HepG2 (cell line): ENCODE results near the gene REPIN1. TPM values are rescaled to one million over a fixed set of nuclear protein-coding genes. Genes with fewer than 3 reads are reported as not detected.
A peak's percentile ranks its signal among the peaks of the same experiment; 100 is the strongest.

Experiments
- EHMT2 ChIP-seq: fragments of 200-600 bp; sonication (generic); IDR thresholded peaks from 2 replicates; pipeline ENCODE4 v1.7.0; 2017; ENCODE audit warnings: antibody characterized with exemption, low read depth, low read length, borderline replicate concordance
- EP300 ChIP-seq, 3 experiments: sonication (generic) in 1 of 3; formaldehyde crosslinking in 1 of 3; IDR thresholded peaks; 2 replicates each; pipeline versions ENCODE4 v1.5.1 to v1.6.1; 2011 to 2020; ENCODE audit warnings: low read depth in 2 of 3, low read length in 2 of 3, borderline replicate concordance in 1 of 3, improper control_type of control experiment in 1 of 3, mild to moderate bottlenecking in 1 of 3, missing genetic modification reagents in 1 of 3, moderate library complexity in 1 of 3
- JDP2 ChIP-seq: sonication (generic); formaldehyde crosslinking; IDR thresholded peaks from 2 replicates; pipeline ENCODE4 v1.8.1; 2022; ENCODE audit warnings: missing genetic modification reagents, borderline replicate concordance
- NFE2 ChIP-seq: sonication (generic); formaldehyde crosslinking; IDR thresholded peaks from 2 replicates; pipeline ENCODE4 v1.4.0; 2020; ENCODE audit warnings: missing genetic modification reagents
- NFE2L1 ChIP-seq: sonication (generic); formaldehyde crosslinking; IDR thresholded peaks from 2 replicates; pipeline ENCODE4 v1.4.0; 2020; ENCODE audit warnings: missing genetic modification reagents, mild to moderate bottlenecking, borderline replicate concordance
- NFIB ChIP-seq: sonication (generic); formaldehyde crosslinking; IDR thresholded peaks from 2 replicates; pipeline ENCODE4 v1.9.0; 2021; ENCODE audit warnings: missing genetic modification reagents, mild to moderate bottlenecking, borderline replicate concordance
- PHF8 ChIP-seq: sonication (generic); formaldehyde crosslinking; IDR thresholded peaks from 2 replicates; pipeline ENCODE4 v1.5.0; 2020; ENCODE audit warnings: missing genetic modification reagents
- RELA ChIP-seq: sonication (generic); formaldehyde crosslinking; IDR thresholded peaks from 2 replicates; pipeline ENCODE4 v1.4.0; 2020; ENCODE audit warnings: missing genetic modification reagents
- SRSF9 ChIP-seq: fragments of 200-400 bp; formaldehyde crosslinking; IDR thresholded peaks from 2 replicates; pipeline ENCODE4 v1.6.1; 2018; ENCODE audit warnings: borderline replicate concordance, mild to moderate bottlenecking, low read depth, low read length; ENCODE audit not compliant: insufficient read depth, poor library complexity, severe bottlenecking
- ZIK1 ChIP-seq: sonication (generic); formaldehyde crosslinking; IDR thresholded peaks from 2 replicates; pipeline ENCODE4 v1.5.0; 2020; ENCODE audit warnings: mild to moderate bottlenecking, low read depth, missing genetic modification reagents, borderline replicate concordance
- ZNF224 ChIP-seq: sonication (generic); formaldehyde crosslinking; IDR thresholded peaks from 2 replicates; pipeline ENCODE4 v1.5.0; 2020; ENCODE audit warnings: mild to moderate bottlenecking, missing genetic modification reagents
- ZNF260 ChIP-seq: sonication (generic); formaldehyde crosslinking; IDR thresholded peaks from 2 replicates; pipeline ENCODE4 v1.4.0; 2020; ENCODE audit warnings: missing genetic modification reagents, low read depth, mild to moderate bottlenecking, borderline replicate concordance
- ZNF441 ChIP-seq: sonication (generic); formaldehyde crosslinking; IDR thresholded peaks from 2 replicates; pipeline ENCODE4 v1.7.0; 2021; ENCODE audit warnings: missing genetic modification reagents, borderline replicate concordance
- ZNF549 ChIP-seq: sonication (generic); formaldehyde crosslinking; IDR thresholded peaks from 2 replicates; pipeline ENCODE4 v1.5.0; 2020; ENCODE audit warnings: missing genetic modification reagents
- ZNF674 ChIP-seq: sonication (generic); formaldehyde crosslinking; IDR thresholded peaks from 2 replicates; pipeline ENCODE4 v1.5.0; 2020; ENCODE audit warnings: low read depth, mild to moderate bottlenecking, missing genetic modification reagents
- polyA plus RNA-seq, 8 experiments: library from polyadenylated mRNA; depleted of rRNA in 3 of 8; stranded (reverse) in 7 of 8; unstranded in 1 of 8; fragments of >200 nt; fragmentation: Illumina TruSeq in 4 of 8; extraction: Trizol in 4 of 8; gene quantifications; 2 replicates each; pipeline versions ENCODE4 v1.2.1 to v1.2.3, GENCODE V29; 2011 to 2016; ENCODE audit warnings: low read depth in 4 of 8, missing spikeins in 1 of 8, mixed read lengths in 1 of 8; ENCODE audit not compliant: insufficient read depth in 1 of 8
- total RNA-seq, 5 experiments: library from RNA; depleted of rRNA; stranded (reverse); fragments of >200 nt; fragmentation: Illumina TruSeq; extraction: Trizol; gene quantifications; 2 replicates each; pipeline ENCODE4 v1.2.3, GENCODE V29; 2016; ENCODE audit warnings: low read depth in 1 of 5
- TF ChIP-seq, protein P1 (sequence below): sonication (generic); formaldehyde crosslinking; IDR thresholded peaks from 2 replicates; pipeline ENCODE4 v1.4.0; 2020; ENCODE audit warnings: missing genetic modification reagents, borderline replicate concordance
- TF ChIP-seq, protein P2 (sequence below): sonication (generic); formaldehyde crosslinking; IDR thresholded peaks from 2 replicates; pipeline ENCODE4 v1.9.0; 2021; ENCODE audit warnings: missing genetic modification reagents, borderline replicate concordance
- TF ChIP-seq, protein P3 (sequence below): IDR thresholded peaks from 2 replicates; pipeline ENCODE4 v1.6.1; 2016; ENCODE audit warnings: missing biosample characterization, missing genetic modification reagents, low read depth

The REPIN1 gene
- total and polyA plus RNA-seq, 2 of the 13 experiments (the other 11 are each of a cell fraction or from before 2014, with no cell fraction given): 69.9 to 108 TPM

GRCh38 chr7:150322833-150323681 is 45.6 kb upstream of the REPIN1 start, which contains the start of the genes ACTR3C and LRRC61 (continued):
- peak in 1 of 2 experiments; percentile 35; a peak in 1 of 4 replicates for TF ChIP-seq EP300 (IDR thresholded peaks at IDR 0.05; ENCODE audit: low read depth in 2 of 2, low read length in 2 of 2)
- TF ChIP-seq EP300 (CRISPR knock-in tag; IDR thresholded peaks at IDR 0.05; ENCODE audit: borderline replicate concordance): peak; percentile 51
- TF ChIP-seq ZNF674 (CRISPR knock-in tag): 0 out of 2 replicates have a peak, but pooled peaks have one; percentile 43
- TF ChIP-seq RELA (CRISPR knock-in tag): 0 out of 2 replicates have a peak, but pooled peaks have one; percentile 62
- TF ChIP-seq, protein P1, sequence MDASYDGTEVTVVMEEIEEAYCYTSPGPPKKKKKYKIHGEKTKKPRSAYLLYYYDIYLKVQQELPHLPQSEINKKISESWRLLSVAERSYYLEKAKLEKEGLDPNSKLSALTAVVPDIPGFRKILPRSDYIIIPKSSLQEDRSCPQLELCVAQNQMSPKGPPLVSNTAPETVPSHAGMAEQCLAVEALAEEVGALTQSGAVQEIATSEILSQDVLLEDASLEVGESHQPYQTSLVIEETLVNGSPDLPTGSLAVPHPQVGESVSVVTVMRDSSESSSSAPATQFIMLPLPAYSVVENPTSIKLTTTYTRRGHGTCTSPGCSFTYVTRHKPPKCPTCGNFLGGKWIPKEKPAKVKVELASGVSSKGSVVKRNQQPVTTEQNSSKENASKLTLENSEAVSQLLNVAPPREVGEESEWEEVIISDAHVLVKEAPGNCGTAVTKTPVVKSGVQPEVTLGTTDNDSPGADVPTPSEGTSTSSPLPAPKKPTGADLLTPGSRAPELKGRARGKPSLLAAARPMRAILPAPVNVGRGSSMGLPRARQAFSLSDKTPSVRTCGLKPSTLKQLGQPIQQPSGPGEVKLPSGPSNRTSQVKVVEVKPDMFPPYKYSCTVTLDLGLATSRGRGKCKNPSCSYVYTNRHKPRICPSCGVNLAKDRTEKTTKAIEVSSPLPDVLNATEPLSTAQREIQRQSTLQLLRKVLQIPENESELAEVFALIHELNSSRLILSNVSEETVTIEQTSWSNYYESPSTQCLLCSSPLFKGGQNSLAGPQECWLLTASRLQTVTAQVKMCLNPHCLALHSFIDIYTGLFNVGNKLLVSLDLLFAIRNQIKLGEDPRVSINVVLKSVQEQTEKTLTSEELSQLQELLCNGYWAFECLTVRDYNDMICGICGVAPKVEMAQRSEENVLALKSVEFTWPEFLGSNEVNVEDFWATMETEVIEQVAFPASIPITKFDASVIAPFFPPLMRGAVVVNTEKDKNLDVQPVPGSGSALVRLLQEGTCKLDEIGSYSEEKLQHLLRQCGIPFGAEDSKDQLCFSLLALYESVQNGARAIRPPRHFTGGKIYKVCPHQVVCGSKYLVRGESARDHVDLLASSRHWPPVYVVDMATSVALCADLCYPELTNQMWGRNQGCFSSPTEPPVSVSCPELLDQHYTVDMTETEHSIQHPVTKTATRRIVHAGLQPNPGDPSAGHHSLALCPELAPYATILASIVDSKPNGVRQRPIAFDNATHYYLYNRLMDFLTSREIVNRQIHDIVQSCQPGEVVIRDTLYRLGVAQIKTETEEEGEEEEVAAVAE (CRISPR knock-in tag): peak; percentile 80; the same call in 1 of the 2 replicates
- no peak for TF ChIP-seq NFIB (CRISPR knock-in tag)
- no peak; the same call in 1 of the 2 replicates for TF ChIP-seq JDP2 (CRISPR knock-in tag)
- TF ChIP-seq, protein P2, sequence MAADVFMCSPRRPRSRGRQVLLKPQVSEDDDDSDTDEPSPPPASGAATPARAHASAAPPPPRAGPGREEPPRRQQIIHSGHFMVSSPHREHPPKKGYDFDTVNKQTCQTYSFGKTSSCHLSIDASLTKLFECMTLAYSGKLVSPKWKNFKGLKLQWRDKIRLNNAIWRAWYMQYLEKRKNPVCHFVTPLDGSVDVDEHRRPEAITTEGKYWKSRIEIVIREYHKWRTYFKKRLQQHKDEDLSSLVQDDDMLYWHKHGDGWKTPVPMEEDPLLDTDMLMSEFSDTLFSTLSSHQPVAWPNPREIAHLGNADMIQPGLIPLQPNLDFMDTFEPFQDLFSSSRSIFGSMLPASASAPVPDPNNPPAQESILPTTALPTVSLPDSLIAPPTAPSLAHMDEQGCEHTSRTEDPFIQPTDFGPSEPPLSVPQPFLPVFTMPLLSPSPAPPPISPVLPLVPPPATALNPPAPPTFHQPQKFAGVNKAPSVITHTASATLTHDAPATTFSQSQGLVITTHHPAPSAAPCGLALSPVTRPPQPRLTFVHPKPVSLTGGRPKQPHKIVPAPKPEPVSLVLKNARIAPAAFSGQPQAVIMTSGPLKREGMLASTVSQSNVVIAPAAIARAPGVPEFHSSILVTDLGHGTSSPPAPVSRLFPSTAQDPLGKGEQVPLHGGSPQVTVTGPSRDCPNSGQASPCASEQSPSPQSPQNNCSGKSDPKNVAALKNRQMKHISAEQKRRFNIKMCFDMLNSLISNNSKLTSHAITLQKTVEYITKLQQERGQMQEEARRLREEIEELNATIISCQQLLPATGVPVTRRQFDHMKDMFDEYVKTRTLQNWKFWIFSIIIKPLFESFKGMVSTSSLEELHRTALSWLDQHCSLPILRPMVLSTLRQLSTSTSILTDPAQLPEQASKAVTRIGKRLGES (CRISPR knock-in tag): no peak; the same call in 1 of the 2 replicates
- no peak for TF ChIP-seq ZNF260 (CRISPR knock-in tag)
- TF ChIP-seq PHF8 (CRISPR knock-in tag): peak; percentile 89
- TF ChIP-seq ZNF549: no peak
- no peak for TF ChIP-seq SRSF9
- peak; percentile 62; the same call in 1 of the 2 replicates for TF ChIP-seq ZNF441 (CRISPR knock-in tag)
- TF ChIP-seq EHMT2: no peak
- peak; percentile 79; the same call in 1 of the 2 replicates for TF ChIP-seq ZNF224 (CRISPR knock-in tag)
- peak; percentile 60 for TF ChIP-seq ZIK1 (CRISPR knock-in tag)
- TF ChIP-seq NFE2L1 (CRISPR knock-in tag): peak; percentile 88; the same call in 1 of the 2 replicates
- no peak for TF ChIP-seq NFE2
- TF ChIP-seq, protein P3, sequence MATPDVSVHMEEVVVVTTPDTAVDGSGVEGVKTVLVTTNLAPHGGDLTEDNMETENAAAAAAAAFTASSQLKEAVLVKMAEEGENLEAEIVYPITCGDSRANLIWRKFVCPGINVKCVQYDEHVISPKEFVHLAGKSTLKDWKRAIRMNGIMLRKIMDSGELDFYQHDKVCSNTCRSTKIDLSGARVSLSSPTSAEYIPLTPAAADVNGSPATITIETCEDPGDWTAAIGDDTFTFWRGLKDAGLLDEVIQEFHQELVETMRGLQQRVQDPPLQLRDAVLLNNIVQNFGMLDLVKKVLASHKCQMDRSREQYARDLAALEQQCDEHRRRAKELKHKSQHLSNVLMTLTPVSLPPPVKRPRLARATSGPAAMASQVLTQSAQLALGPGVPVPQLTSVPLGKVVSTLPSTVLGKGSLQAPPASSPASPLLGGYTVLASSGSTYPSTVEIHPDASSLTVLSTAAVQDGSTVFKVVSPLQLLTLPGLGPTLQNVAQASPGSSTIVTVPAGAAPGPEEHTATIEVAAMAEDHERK (CRISPR knock-in tag): no peak
